Calu3 (cell line): ENCODE measurements around the gene TEF. TPM values are rescaled to one million over a fixed set of nuclear protein-coding genes. Genes with fewer than 3 reads are reported as not detected.

Source experiments
- BruUV-seq: library from RNA; stranded (reverse); fragments of 400-500 nt; replicated peaks from 2 replicates; lab custom pipeline; 2021; lab: Mats Ljungman, UMichigan
- CTCF ChIA-PET: fragments of 300-600 bp; sonication (Branson Sonifier 250); formaldehyde crosslinking; loops from one replicate; lab custom pipeline; 2022; ENCODE audit warnings: antibody characterized with exemption; lab: Charles Lee
- DNase-seq: peaks from one replicate; pipeline ENCODE4 v3.0.0; 2022
- H3K27ac Mint-ChIP-seq: one replicate; pipeline ENCODE4 v1.8.0; 2022; ENCODE audit warnings: mixed read lengths; ENCODE audit not compliant: unreplicated experiment
- H3K27me3 Mint-ChIP-seq: one replicate; pipeline ENCODE4 v1.8.0; 2022; ENCODE audit warnings: mixed read lengths; ENCODE audit not compliant: unreplicated experiment
- H3K36me3 Mint-ChIP-seq: one replicate; pipeline ENCODE4 v1.8.0; 2022; ENCODE audit warnings: mild to moderate bottlenecking, moderate library complexity, mixed read lengths; ENCODE audit not compliant: insufficient read depth, unreplicated experiment
- H3K4me1 Mint-ChIP-seq: one replicate; pipeline ENCODE4 v1.8.0; 2022; ENCODE audit warnings: mild to moderate bottlenecking, low read depth, mixed read lengths; ENCODE audit not compliant: unreplicated experiment
- H3K4me3 Mint-ChIP-seq: one replicate; pipeline ENCODE4 v1.8.0; 2022; ENCODE audit warnings: mild to moderate bottlenecking, low read depth, moderate library complexity, mixed read lengths; ENCODE audit not compliant: unreplicated experiment
- H3K9me3 Mint-ChIP-seq: one replicate; pipeline ENCODE4 v1.8.0; 2022; ENCODE audit warnings: low read depth, mixed read lengths; ENCODE audit not compliant: unreplicated experiment
- intact Hi-C: fragments of 100-400 bp; cut with micrococcal nuclease; formaldehyde crosslinking; loops from one replicate; pipeline ENCODE4 v1.10.0; 2022; ENCODE audit not compliant: unreplicated experiment
- total RNA-seq: library from RNA; stranded (reverse); gene quantifications from 2 replicates; pipeline ENCODE4 v1.2.3, GENCODE V29; 2022
- TF ChIP-seq, protein P1 (sequence below): fragments of 200-600 bp; IDR thresholded peaks from one replicate; pipeline ENCODE4 v1.8.0; 2022; ENCODE audit warnings: antibody characterized with exemption; ENCODE audit not compliant: unreplicated experiment

TEF gene
- total RNA-seq, 1 experiment from 2014 or later = 6.3 TPM

GRCh38 chr22:41366323-41367029 lies 15.3 kb upstream of the TEF start:
- CTCF ChIA-PET = interaction anchor here (1.2 kb wide), 1 partner anchor 15 kb away, joined by 6 read pairs; the partner anchor contains the start of gene TEF
- DNase-seq = no peak
- H3K27me3 Mint-ChIP-seq = peaks cover 15% of the 10 kb centered on the region
- BruUV-seq = no TSS peak
- no peaks in the 10 kb centered on the region for H3K9me3 Mint-ChIP-seq
- intact Hi-C loops = no loop called here
- TF ChIP-seq, protein P1, sequence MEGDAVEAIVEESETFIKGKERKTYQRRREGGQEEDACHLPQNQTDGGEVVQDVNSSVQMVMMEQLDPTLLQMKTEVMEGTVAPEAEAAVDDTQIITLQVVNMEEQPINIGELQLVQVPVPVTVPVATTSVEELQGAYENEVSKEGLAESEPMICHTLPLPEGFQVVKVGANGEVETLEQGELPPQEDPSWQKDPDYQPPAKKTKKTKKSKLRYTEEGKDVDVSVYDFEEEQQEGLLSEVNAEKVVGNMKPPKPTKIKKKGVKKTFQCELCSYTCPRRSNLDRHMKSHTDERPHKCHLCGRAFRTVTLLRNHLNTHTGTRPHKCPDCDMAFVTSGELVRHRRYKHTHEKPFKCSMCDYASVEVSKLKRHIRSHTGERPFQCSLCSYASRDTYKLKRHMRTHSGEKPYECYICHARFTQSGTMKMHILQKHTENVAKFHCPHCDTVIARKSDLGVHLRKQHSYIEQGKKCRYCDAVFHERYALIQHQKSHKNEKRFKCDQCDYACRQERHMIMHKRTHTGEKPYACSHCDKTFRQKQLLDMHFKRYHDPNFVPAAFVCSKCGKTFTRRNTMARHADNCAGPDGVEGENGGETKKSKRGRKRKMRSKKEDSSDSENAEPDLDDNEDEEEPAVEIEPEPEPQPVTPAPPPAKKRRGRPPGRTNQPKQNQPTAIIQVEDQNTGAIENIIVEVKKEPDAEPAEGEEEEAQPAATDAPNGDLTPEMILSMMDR = no peak
- peak overlapping the region; percentile 39 for H3K4me3 Mint-ChIP-seq
- peaks cover 11% of the 10 kb centered on the region for H3K36me3 Mint-ChIP-seq
- no peak overlapping the region for H3K27ac Mint-ChIP-seq
- H3K4me1 Mint-ChIP-seq = peaks cover 16% of the 10 kb centered on the region

DNA sequence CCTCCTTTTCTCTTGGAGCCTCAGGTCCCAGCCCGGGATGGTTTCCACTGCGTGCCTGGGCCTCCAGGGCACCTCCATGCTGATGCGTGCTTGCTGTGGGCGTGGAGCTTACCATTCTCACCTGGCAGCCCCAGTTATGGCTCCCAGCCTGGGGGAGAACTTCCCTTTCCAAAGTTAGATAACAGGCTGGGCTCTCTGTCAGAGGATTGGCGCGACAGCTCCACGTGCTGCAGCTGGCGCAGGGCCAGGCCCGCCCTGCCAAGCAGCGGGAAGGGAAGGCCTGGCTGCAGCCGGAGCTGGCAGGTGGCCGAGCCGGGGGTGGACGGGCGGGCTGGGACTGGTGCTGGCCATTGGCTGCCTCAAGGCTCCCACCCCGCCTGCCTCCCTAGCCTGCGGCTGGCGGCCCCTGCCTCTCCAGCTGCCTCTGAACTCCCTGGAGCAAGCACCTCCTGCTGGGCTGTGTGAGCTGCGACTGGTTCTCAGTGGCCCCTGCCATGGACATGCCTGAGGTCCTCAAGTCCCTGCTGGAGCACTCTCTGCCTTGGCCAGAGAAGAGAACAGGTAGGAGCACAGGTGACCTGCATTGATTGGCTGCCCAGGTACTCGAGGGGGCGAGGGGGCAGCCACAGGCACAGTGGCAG lies 14.6 kb upstream of the TEF start:
- intact Hi-C loops = no loop called here
- H3K9me3 Mint-ChIP-seq = no peaks in the 10 kb centered on the region
- H3K4me3 Mint-ChIP-seq = peak overlapping the region; percentile 39
- peaks cover 21% of the 10 kb centered on the region for H3K27me3 Mint-ChIP-seq
- DNase-seq = peak; percentile 97
- H3K36me3 Mint-ChIP-seq = peaks cover 11% of the 10 kb centered on the region
- H3K4me1 Mint-ChIP-seq = peaks cover 16% of the 10 kb centered on the region
- no peak overlapping the region for H3K27ac Mint-ChIP-seq
- CTCF ChIA-PET = interaction anchor here (0.7 to 1.2 kb wide), 2 partner anchors 10 to 14 kb away, joined by 4 to 6 read pairs; partner anchors contain the start of gene TEF
- no TSS peak for BruUV-seq
- TF ChIP-seq, protein P1 = no peak

DNA sequence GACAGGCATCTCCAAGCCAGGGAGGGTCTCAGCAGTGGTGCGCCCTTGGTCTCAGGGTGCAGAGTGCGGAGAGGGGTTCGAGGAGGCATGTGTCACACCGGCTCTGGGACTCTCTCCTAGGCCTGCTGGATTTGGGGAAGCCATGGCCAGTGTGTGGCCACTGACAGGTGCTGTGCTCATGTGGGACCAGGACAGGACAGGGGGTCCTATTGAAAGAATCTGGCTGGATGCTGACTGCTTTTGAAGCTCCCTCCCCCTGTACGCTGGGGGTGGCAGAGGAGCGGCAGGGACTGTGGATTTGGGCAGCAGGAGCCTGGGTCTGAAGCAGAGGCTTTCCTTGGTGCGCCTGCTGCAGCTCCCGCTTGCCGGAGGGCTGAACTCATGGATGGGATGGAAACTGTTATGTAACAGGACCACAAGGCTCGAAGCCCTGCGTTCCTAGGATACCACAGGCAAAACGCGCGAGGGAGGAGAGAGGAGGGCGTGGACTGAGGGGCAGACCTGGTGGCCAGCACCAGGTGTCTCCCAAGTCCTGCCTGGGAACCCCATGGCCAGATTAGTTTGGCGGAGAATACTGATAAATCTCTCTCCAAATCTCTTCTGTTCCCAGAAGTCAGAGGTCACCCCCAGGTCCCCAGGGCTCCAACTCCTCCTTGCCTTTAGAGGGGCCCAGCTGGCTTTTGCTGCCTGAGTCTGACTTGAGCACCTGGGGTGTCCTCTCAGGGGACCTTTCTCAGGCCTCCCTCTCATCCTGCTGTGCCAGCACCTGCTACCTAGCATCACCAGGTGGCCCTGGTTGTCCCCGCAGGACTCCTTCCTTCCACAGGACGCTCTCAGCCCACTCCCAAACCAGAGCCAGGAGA lies 13.8 kb upstream of the TEF start:
- Mint-ChIP-seq H3K27me3 (peaks cover 28% of the 10 kb centered on the region), H3K4me3 (peak overlapping the region; percentile 39), H3K36me3 (peaks cover 11% of the 10 kb centered on the region), H3K9me3 (no peaks in the 10 kb centered on the region), H3K27ac (no peak overlapping the region), H3K4me1 (peaks cover 16% of the 10 kb centered on the region)
- TF ChIP-seq, protein P1 = no peak
- intact Hi-C loops = no loop called here
- no peak for DNase-seq
- BruUV-seq = no TSS peak
- CTCF ChIA-PET = interaction anchor here (0.7 to 1.2 kb wide), 2 partner anchors 10 to 13 kb away, joined by 4 to 6 read pairs; partner anchors contain the start of gene TEF
